ENCODE results near the gene SCAI.
A peak's percentile ranks its signal among the peaks of the same experiment; 100 is the strongest.
"Not testable (repeated sequence)": the region's sequence is repeated elsewhere in the genome, so short reads cannot be mapped to it uniquely, and the experiment has no call there.

The SCAI gene

DNA sequence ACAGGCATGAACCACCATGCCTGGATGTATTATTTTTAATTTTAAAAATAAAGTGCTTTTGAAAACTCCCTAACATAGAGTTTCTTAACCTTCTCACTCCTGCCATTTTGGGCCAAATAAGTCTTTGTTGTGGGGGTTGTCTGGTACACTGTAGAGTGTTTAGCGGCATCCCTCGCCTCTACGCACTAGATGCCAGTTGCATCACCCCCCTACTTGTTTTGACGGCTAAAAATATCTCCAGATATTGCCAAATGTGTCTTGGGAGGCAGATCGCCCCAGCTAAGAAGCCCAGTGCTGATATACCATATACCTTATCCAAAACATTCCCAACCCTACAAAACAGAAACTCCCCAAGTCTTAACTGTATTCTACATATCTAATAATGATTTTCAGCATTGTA lies 54.6 kb downstream of the SCAI start:
- Histone ChIP-seq H4K20me1 (peaks cover 10% of the 10 kb centered on the region; the same call in 1 of the 2 replicates), H3K9me3 (peaks cover 27% of the 10 kb centered on the region), H3K4me3 (no peak overlapping the region), H3K27ac (no peak overlapping the region), H3K4me1 (no peaks in the 10 kb centered on the region; the same call in 1 of the 2 replicates), H3K27me3 (no peaks in the 10 kb centered on the region), H3K4me2 (no peak overlapping the region), H3K9ac (no peak overlapping the region), H3K36me3 (peaks cover 17% of the 10 kb centered on the region)
- TF ChIP-seq Cebpa-rat (IDR thresholded peaks at IDR 0.05): no peak

DNA sequence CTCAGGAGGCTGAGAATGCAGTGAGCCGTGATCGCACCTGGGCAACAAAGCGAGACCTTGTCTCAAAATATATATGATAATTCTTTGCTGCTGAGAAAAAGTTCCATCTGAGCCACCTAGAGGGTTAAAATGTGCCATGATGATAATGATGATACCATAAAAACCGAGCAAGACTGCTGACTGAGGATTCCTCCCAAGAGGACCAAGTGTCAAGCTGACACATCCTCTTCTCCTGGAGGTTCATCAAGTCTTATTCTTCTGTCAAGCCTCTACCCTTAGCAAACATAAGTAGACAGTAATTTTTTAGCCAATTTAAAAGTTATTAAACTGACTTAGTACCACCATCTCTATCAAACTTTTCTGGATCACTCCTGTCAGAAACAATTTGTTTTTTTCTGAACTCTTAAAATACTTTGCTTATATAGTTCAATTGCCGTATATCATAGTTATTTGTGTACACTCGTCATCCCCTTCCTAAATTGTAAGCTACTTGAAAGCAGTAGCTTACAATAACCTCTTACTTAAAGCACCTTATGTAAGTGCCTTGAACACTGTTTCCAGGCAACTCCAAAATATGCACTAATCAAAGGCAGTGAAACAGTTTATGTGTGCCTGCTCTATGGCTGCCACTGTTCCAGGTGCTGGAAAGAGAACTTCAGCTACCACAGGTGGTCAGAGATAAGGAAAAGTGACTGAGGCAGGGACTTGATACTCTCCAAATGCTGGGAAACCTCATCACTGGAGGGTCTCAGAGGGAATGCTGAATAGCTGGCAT lies 57.4 kb downstream of the SCAI start:
- H3K9ac ChIP-seq: no peak overlapping the region
- peaks cover 47% of the 10 kb centered on the region for H3K9me3 ChIP-seq
- TF ChIP-seq Cebpa-rat (IDR thresholded peaks at IDR 0.05): no peak
- peaks cover 10% of the 10 kb centered on the region; the same call in 1 of the 2 replicates for H4K20me1 ChIP-seq
- no peak overlapping the region for H3K27ac ChIP-seq
- H3K27me3 ChIP-seq: no peaks in the 10 kb centered on the region
- H3K4me2 ChIP-seq: no peak overlapping the region
- H3K36me3 ChIP-seq: peaks cover 40% of the 10 kb centered on the region
- H3K4me3 ChIP-seq: no peak overlapping the region
- no peaks in the 10 kb centered on the region; the same call in 1 of the 2 replicates for H3K4me1 ChIP-seq

DNA sequence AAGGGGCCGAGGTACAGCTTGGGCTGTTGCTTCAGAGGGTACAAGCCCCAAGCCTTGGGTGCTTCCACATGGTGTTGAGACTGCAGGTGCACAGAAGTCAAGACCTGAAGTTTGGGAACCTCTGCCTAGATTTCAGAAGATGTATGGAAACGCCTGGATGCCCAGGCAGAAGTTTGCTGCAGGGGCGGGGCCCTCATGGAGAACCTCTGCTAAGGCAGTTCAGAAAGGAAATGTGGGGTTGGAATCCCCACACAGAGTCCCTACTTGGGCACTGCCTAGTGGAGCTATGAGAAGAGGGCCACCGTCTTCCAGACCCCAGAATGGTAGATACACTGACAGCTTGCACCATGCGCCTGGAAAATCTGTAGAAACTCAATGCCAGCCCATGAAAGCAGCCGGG lies 61.1 kb downstream of the SCAI start:
- not testable (repeated sequence) for H3K4me2 ChIP-seq, H3K4me1 ChIP-seq, H3K27ac ChIP-seq, H4K20me1 ChIP-seq, H3K27me3 ChIP-seq, H3K9ac ChIP-seq
- H3K9me3 ChIP-seq: peaks cover 68% of the 10 kb centered on the region
- peaks cover 59% of the 10 kb centered on the region for H3K36me3 ChIP-seq
- peak overlapping the region; percentile 32; the same call in 1 of the 2 replicates for H3K4me3 ChIP-seq

DNA sequence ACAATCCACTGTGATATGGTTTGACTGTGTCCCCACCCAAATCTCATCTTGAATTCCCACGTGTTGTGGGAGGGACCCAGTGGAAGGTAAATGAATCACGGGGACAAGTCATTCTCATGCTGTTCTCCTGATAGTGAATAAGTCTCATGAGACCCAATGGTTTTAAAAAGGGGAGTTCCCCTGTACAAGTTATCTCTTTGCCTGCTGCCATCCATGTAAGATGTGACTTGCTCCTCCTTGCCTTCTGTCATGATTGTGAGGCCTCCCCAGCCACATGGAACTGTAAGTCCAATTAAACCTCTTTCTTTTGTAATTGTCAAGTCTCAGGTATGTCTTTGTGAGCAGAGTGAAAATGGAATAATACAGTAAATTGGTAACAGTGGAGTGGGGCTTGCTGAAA lies 62.5 kb downstream of the SCAI start:
- not testable (repeated sequence) for H3K4me3 ChIP-seq, H3K27ac ChIP-seq, H3K9ac ChIP-seq, H3K27me3 ChIP-seq, H4K20me1 ChIP-seq, H3K4me2 ChIP-seq, H3K4me1 ChIP-seq
- H3K36me3 ChIP-seq: peaks cover 70% of the 10 kb centered on the region
- peaks cover 68% of the 10 kb centered on the region for H3K9me3 ChIP-seq

DNA sequence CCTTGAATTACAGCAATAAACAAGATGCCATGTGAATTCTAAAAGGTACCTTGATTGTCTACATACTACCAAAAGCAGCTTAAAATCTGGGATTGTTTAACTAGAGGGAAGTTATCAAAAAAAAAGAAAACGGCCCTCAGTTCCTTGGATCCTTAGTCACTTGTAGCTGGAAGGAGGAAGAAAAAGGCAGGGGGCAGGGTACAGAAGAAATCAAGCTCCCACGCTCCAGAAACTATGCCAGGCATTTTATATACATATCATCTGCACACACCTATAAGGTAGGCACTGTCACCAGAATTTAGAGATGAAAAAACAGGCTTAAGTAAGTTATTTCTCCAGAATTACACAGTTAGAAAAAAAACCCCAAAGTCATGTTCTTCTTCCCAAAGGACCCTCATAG lies 63.4 kb downstream of the SCAI start:
- H3K27ac ChIP-seq: no peak overlapping the region
- no peaks in the 10 kb centered on the region for H3K27me3 ChIP-seq
- no peak overlapping the region for H3K4me2 ChIP-seq
- TF ChIP-seq Cebpa-rat (IDR thresholded peaks at IDR 0.05): no peak
- H3K9me3 ChIP-seq: peaks cover 62% of the 10 kb centered on the region
- H3K4me3 ChIP-seq: no peak overlapping the region
- no peaks in the 10 kb centered on the region for H3K4me1 ChIP-seq
- no peak overlapping the region for H3K9ac ChIP-seq
- no peaks in the 10 kb centered on the region for H4K20me1 ChIP-seq
- H3K36me3 ChIP-seq: peaks cover 71% of the 10 kb centered on the region

DNA sequence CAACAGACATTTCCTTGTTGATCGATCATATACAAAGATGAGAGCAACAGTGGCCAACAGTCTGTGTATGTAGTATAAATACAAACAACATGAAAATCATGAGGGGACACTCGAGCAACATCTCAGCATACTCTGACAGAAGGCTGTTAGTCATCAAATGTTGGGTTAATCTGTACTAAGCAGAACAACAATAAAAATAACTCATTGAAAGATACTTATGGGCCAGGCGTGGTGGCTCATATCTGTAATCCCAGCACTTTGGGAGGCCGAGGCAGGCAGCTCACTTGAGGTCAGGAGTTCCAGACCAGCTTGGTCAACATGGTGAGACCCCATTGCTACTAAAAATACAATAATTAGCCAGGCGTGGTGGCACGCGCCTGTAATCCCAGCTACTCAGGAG lies 67.3 kb downstream of the SCAI start:
- H3K9ac ChIP-seq: no peak overlapping the region
- H3K27me3 ChIP-seq: no peaks in the 10 kb centered on the region
- TF ChIP-seq Cebpa-rat (IDR thresholded peaks at IDR 0.05): no peak
- H3K4me3 ChIP-seq: no peak overlapping the region
- H3K4me1 ChIP-seq: no peaks in the 10 kb centered on the region
- no peaks in the 10 kb centered on the region for H4K20me1 ChIP-seq
- H3K4me2 ChIP-seq: no peak overlapping the region
- H3K27ac ChIP-seq: no peak overlapping the region
- peaks cover 38% of the 10 kb centered on the region for H3K36me3 ChIP-seq
- H3K9me3 ChIP-seq: peaks cover 26% of the 10 kb centered on the region

DNA sequence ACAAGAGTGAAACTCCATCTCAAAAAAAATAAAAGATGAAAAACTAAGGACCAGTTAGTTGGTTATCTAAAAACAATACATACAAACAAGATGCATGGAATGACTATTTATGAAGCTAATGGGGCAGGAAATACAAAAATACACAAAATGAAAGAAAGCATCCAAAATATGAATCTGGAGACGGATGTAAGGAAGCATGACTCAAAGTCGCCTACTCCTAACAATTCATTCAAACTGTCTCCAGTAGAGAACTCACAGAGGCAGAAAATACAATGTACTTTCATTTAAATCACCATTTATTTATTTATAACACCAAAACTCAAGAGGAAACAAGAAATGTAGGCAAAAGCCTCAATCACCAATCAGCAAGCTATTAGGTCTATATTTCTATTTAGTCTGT lies 68.4 kb downstream of the SCAI start:
- Histone ChIP-seq H3K4me2 (no peak overlapping the region), H4K20me1 (no peaks in the 10 kb centered on the region), H3K4me1 (no peaks in the 10 kb centered on the region), H3K27me3 (no peaks in the 10 kb centered on the region), H3K36me3 (peaks cover 32% of the 10 kb centered on the region), H3K27ac (no peak overlapping the region), H3K9ac (no peak overlapping the region), H3K9me3 (peaks cover 17% of the 10 kb centered on the region), H3K4me3 (no peak overlapping the region)
- no peak for TF ChIP-seq Cebpa-rat (IDR thresholded peaks at IDR 0.05)

DNA sequence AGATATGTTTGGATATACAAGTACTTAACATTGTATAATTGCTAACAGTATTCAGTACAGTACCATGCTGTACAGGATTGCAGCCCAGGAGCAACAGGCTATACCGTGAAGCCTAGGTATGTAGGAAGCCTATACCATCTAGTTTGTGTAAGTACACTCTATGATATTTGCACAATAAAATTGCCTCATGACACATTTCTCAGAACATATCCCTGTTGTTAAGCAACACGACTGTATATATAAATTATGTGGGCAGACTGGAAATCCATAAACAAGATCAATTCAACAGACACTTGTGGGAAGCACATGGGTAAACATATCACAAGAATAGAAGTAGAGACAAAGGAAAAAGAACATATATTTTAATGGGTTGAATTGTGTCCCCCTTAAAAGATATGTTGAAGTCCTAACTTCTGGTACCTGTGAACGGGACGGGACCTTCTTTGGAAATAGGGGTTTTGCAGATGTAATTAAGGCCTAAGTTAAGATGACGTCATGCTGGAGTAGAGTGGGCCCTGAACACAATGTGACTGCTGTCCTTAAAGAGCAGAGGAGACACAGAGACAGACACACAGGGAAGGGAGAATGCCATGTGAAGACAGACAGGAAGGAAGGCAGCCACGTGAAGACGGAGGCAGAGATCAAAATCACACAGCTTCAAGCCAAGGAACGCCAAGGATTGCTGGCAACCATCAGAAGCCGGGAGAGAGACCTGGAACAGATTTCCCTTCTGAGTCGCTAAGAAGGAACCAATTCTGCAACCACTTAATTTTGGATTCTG lies 76.3 kb downstream of the SCAI start:
- no peak overlapping the region for H3K4me3 ChIP-seq
- no peak overlapping the region for H3K9ac ChIP-seq
- H4K20me1 ChIP-seq: peaks cover 21% of the 10 kb centered on the region; the same call in 1 of the 2 replicates
- peaks cover 22% of the 10 kb centered on the region for H3K9me3 ChIP-seq
- H3K27me3 ChIP-seq: no peaks in the 10 kb centered on the region
- no peak for TF ChIP-seq Cebpa-rat (IDR thresholded peaks at IDR 0.05)
- H3K4me1 ChIP-seq: no peaks in the 10 kb centered on the region
- H3K4me2 ChIP-seq: no peak overlapping the region
- H3K36me3 ChIP-seq: 0 out of 2 replicates have a peak, but pooled peaks cover 10% of the 10 kb centered on the region
- no peak overlapping the region for H3K27ac ChIP-seq

DNA sequence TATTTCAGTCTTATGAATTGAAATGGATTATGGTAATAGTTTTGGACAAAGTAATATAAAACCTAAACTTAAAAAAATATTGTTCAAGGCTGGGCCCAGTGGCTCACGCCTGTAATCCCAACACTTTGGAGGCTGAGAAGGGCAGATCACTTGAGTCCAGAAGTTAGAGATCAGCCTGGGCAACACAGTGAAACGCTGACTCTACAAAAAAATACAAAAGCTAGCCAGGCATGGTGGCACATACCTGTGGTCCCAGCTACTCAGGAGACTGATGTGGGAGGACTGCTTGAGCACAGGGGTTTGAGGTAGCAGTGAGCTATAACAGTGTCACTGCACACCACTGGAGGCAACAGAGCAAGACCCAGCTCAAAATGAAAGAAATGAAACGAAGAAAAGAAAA lies 81.9 kb downstream of the SCAI start:
- peaks cover 36% of the 10 kb centered on the region for H3K36me3 ChIP-seq
- H4K20me1 ChIP-seq: peaks cover 1% of the 10 kb centered on the region; the same call in 1 of the 2 replicates
- H3K4me2 ChIP-seq: no peak overlapping the region
- no peak overlapping the region for H3K4me3 ChIP-seq
- TF ChIP-seq Cebpa-rat (IDR thresholded peaks at IDR 0.05): no peak
- no peak overlapping the region for H3K9ac ChIP-seq
- H3K9me3 ChIP-seq: peaks cover 22% of the 10 kb centered on the region
- H3K4me1 ChIP-seq: no peaks in the 10 kb centered on the region
- no peak overlapping the region for H3K27ac ChIP-seq
- no peaks in the 10 kb centered on the region for H3K27me3 ChIP-seq

Data from BLaER1 (cell line).